Nasal cavity respiratory epithelium epithelial cell of viscerocranial mucosa (primary cell): ENCODE data around the gene CARS2. TPM values are rescaled to one million over a fixed set of nuclear protein-coding genes. Genes with fewer than 3 reads are reported as not detected.

ENCODE experiments used
- total RNA-seq: library from RNA; depleted of rRNA; stranded (reverse); fragments of >200 nt; gene quantifications from 2 replicates; pipeline ENCODE4 v1.2.3, GENCODE V29; 2014

The CARS2 gene, protein sequence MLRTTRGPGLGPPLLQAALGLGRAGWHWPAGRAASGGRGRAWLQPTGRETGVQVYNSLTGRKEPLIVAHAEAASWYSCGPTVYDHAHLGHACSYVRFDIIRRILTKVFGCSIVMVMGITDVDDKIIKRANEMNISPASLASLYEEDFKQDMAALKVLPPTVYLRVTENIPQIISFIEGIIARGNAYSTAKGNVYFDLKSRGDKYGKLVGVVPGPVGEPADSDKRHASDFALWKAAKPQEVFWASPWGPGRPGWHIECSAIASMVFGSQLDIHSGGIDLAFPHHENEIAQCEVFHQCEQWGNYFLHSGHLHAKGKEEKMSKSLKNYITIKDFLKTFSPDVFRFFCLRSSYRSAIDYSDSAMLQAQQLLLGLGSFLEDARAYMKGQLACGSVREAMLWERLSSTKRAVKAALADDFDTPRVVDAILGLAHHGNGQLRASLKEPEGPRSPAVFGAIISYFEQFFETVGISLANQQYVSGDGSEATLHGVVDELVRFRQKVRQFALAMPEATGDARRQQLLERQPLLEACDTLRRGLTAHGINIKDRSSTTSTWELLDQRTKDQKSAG
- 57.8 and 137 TPM in 2 replicates for total RNA-seq

DNA sequence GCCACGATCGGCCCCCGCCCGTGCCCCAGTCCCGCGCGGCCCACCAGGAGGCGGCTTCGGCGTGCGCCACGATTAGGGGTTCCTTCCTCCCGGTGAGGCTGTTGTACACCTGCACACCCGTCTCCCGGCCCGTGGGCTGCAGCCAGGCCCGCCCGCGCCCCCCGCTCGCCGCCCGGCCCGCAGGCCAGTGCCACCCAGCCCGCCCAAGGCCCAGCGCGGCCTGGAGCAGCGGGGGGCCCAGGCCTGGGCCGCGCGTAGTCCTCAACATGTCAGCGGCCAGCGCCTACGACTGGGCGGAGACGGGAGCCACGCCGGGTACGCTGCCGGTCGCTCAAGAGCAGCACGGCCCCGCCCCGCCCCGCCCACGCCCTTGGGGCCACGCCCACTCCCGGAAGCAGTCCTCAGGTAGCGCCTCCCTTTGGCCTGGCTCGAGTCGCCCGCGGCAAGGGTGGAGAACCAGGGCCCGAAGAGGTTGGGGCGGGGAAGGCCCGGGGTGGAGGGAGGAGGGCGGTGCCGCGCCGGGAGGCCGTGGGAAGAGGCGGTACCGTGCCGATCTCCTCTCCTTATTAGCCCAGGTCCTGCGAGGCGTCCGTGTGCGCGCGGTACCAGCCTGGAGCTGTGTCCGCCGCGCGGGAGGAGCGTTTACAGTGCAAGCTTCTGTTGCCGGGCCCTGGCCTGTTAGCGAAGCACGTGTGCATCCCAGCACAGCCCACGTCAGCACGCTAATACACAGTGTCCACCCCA, at the start of gene CARS2:
Gene CARS2 (minus strand): TSS at position 291 of the 744 bp plus-strand sequence. CDS start 23 bp downstream, at position 268.

DNA sequence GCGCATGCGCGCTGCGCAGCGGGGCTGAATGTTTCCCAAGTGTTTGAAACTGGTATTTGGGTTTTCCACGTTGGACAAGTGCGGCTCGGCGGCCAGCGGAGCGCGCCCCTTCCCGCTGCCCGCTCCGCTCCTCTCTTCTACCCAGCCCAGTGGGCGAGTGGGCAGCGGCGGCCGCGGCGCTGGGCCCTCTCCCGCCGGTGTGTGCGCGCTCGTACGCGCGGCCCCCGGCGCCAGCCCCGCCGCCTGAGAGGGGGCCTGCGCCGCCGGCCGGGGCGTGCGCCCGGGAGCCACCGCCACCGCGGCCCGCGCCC, 7.7 kb upstream of the CARS2 start, which contains the start of gene ING1:
Gene ING1 (plus strand): TSS at position 59 of the 311 bp plus-strand sequence. CDS start 450 bp downstream, outside the sequence.

DNA sequence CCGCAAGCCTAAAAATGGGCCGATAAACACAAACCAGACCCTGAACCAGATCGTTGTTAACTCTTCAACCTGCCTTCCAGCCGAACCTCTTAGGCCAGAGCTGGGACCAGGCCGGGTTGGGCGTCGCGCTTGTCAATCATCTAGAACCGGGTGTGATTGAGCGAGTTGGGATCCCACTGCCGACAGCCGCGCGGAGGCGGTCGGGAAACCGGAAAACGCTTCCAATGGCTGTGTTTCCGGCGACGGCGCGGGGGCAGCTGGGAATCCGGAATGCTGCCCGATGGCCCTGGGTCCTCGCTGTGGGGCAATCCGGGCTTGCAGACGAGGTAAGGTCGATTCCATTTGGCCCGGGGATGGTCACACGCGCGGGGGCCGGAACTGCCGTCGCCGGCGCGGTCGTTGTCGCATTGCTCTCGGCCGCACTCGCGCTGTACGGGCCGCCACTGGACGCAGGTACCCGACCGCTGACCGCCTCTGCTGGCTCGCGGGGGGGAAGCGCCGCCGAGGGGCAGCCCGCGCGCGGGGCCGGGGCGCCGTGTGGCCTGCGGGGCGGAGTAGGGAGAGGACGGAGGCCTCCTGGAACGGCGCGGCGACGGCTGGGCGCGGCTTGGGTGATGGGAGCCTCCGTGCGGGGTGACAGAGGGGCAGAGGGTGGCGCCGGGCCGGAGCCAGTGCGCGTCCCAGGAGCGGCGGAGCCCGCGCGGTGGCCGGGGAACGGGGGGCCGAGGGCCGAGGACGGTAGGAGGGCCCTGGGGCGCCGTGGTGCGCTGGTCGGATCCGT, 90.4 kb downstream of the CARS2 start, which contains the start of gene NAXD:
Gene NAXD (plus strand): TSS at position 224 of the 781 bp plus-strand sequence. CDS start 57 bp downstream, at position 281.

Other genes starting within 250 kb of the CARS2 start
- 3.1 and 5.3 TPM in 2 replicates for gene RAB20, start 144.4 kb downstream of the CARS2 start, total RNA-seq
- gene NAXD, start 90.6 kb downstream of the CARS2 start, total RNA-seq, result 20.5 and 26.1 TPM in 2 replicates
- gene ING1, start 7.6 kb upstream of the CARS2 start, total RNA-seq, result 18.1 and 20.2 TPM in 2 replicates
- 21.9 and 32.8 TPM in 2 replicates for gene ANKRD10, start 209.0 kb upstream of the CARS2 start, total RNA-seq